HG03097 (cell line): Measurements from ENCODE around the gene PRPF38A.
"Not testable (repeated sequence)": the region's sequence is repeated elsewhere in the genome, so short reads cannot be mapped to it uniquely, and the experiment has no call there.

Experiments
- ATAC-seq: cut with Tn5 transposase; IDR thresholded peaks from one replicate; pipeline ENCODE4 v1.9.1; 2021; ENCODE audit not compliant: unreplicated experiment, low FRiP score

Gene PRPF38A, protein sequence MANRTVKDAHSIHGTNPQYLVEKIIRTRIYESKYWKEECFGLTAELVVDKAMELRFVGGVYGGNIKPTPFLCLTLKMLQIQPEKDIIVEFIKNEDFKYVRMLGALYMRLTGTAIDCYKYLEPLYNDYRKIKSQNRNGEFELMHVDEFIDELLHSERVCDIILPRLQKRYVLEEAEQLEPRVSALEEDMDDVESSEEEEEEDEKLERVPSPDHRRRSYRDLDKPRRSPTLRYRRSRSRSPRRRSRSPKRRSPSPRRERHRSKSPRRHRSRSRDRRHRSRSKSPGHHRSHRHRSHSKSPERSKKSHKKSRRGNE

DNA sequence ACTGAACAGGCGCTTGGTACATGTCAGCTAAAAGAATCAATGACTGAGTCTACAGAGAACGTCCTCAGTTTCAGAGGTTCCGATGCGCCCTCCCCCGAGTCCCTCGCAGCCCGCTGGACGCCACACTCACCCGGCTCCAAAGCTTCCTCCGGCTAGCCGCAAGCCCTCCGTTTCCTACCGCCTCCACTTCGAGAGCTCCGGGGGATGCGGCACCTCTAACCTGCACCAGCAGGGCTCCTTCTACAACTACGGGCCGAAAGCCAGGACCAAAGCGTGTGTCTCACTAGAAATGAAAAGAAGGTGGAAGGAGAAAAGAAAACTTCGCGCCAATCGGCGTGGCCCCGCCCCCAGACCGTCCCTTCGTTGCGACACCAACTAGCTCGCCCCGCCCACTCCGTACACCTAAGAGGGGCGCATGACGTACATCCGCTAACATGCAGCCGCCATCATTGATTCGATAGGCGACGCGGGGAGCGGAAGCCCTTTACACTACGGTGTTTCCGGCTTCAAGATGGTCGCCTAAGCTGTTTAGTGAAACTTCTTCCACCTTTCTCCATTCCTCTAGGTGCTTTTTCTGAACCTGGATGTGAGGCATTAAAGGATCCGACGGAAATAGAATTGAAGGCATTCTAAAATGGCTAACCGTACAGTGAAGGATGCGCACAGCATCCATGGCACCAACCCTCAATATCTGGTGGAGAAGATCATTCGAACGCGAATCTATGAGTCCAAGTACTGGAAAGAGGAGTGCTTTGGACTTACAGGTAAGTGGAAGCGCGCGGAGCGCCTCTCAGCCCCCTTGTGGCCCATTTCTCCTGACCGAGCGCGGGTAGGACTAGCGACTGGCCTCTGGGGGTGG lies at the start of gene PRPF38A, which contains the start of gene ORC1:
TSS of gene PRPF38A (plus strand) at position 487 of the 859 bp plus-strand sequence. CDS start at position 635, 148 bp downstream.
TSS of gene ORC1 (minus strand) at position 308 of the 859 bp plus-strand sequence. CDS start 2,200 bp downstream, outside the sequence.
- peak; percentile 91 for ATAC-seq

DNA sequence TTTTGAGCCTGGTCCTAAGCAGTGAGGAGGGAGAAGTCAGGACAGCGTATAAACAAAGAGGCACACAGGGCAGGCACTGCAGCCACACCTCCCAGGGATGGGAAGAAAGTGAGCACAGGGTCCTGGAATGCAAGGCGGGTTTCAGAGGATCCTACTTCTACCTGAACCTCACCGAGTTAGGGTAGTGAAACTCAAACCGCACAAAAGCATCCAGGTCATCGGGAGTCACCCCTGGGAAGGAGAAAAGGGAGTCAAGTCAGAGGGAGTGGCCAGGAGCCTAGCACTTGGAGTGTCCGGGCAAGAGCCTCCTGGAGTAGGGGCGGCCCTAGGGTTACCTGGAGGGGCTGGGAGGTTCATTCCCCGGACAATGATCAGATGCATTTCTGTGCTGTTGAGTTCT lies 49.0 kb upstream of the PRPF38A start:
- no peak for ATAC-seq

DNA sequence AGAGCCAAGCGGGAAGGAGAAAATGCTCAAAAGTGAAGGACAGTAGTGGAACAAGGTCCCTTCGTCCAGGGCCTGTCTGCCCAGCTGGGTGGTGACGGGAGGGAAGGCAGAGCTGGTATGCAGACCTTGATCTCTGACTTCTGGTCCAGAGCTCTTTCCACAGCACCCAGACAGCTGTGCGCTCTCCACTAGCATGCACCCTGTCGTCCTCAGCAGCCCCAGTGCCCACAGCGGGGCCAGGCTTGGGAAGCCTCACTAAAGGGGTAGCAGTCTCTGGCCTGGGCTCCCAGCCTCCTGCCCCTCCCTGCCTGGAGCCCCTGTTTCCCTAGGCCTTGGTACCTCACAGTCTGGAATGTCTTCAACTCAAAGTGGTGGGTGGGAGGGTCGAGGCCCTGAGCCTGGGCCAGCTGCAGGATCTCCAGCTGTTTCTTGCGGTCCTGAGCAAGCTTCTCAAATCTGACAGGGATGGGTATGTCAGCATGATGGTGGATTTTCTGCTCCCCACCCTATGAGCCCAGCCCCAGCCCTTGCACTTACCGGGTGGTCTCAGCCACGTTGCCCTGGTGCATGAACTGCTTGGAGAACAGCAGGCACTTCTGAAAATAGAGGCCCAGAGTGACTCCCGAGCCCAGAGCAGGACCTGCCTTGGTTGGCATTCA lies 48.4 kb upstream of the PRPF38A start:
- ATAC-seq = no peak

DNA sequence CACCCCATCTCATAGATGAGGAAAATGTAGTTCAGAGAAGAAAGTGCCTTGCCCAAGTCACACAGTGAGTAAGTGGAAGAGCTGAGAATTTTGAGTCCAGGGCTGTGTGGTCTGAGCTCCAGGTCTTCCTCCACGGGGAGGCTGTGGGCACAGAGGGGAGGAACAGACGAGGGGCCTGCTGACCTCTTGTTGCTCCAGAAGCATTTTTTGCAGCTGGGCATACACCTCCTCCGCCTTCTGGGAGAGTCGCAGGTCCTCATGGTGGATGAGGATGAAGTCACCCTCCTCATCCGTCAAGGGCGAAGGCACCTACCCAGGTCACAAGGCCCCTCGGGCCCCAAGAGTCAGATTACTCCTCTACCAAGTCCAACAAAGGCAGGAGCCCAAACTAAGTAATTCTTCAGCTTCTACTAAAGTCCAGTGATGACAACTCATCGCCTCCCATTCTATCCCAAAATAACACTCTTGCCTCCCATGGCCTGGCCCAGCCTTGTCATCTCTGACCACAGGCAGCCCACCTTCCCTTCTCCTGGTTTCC lies 47.5 kb upstream of the PRPF38A start:
- no peak for ATAC-seq

DNA sequence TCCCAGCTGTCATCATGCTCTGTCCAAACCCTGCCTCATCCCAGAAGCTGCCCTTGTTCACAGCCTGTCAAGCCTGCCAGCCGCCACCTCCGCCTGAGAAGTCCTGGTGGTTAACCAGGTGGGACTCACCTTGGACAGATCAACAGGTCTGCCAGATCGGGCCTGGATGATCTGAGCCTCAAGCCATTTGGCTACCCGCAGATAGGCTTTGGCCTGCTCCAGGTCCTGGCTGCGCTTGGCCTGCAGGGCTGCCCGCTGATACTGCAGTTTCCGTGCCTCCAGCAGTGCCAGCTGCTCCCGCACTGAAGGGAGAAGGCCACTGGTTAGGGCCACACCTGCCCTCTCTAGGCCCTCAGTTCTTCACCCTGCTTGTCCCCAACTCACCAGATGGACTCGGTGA lies 47.0 kb upstream of the PRPF38A start:
- no peak for ATAC-seq

DNA sequence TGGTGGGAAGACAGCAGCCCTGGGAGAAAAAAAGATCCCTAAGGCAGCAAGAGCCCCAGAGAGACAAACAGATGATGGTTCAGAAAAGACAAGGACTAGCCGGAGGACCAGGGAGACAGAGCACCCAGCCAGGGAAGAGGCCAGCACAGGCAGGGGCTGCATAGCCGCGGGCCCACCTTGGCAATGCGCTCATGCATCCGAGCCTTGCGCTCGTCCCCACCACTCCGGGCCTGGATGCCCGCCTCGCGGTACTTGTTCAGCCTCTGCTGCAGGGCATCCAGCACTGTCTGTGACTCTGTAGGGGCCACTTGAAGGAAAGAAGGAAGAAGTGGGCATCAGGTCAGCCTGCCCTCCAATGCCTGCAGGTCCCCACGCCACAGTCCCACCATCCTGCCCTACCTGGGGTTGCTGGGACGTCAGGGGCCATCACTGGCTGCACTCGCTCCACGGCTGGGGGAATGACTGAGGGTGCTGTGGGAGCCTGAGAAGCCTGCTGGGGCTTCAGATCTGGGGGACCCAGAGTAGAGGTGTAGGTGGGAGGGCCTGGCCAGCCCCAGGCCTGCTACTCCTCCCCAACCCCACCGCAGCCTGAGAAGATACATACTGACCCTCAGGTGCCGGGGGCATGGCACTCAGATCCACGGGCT lies 45.4 kb upstream of the PRPF38A start:
- ATAC-seq = no peak

DNA sequence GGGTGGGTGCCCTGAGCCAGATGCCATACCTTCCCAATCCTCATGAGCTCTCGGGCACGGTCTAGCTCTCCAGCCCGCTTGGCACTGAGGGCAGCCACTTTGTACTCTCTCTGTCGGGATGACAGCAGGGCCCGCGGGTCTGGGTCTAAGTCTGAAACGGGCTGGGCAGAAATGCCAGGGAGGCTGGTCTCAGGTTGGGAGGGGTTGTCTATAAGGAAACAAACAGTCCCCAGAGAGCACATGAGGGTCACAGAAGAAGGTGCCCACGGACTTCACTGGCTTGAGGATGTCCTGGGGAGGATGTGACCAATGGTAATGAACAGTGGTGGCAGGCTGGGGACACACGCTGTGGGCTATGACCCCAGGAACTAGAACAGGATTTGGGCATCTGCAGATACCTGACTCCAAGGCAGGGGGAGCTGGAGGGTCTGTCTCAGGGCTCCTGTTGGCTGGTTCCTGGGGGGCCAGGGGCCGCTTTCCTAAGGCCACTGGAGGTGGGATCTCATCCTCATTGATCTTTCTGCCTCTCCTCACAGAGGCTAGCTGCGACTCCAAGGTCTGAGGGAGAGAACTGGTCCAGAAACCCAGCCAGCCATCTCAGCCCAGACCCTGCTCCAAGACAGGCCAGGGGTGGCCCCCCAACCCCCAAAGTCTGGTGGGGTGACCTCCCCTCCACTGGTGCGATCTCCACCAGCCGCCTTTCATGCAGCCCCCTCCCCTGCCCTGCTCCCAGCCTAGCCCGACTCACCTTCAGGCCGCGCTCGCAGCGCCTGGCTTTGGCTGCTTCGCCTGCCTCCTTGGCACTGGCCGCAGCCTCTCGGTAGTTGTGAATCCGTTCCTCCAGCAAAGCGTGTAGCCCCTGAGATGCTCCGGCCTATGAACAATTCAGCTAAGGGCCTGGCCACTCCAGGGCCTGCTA lies 44.5 kb upstream of the PRPF38A start:
- no peak for ATAC-seq

DNA sequence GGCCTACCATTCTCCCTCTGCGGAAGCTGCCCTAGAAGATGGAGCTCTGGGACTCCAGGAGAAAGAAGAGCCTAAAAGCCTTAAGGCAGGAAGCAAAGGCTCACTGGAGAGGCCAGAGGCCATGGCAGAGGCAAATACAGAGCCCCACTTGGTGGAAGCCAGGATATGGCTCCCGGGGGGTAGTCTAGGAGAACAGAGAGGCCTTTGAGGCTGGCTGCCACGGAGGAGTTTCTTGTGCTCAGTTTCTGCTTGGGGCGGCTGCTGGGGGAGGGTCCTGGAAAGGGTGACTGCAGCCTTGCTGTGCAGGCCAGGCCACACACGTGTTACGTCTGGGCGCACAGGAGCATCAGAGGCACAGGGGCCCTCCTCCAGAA lies 43.8 kb upstream of the PRPF38A start:
- no peak for ATAC-seq

DNA sequence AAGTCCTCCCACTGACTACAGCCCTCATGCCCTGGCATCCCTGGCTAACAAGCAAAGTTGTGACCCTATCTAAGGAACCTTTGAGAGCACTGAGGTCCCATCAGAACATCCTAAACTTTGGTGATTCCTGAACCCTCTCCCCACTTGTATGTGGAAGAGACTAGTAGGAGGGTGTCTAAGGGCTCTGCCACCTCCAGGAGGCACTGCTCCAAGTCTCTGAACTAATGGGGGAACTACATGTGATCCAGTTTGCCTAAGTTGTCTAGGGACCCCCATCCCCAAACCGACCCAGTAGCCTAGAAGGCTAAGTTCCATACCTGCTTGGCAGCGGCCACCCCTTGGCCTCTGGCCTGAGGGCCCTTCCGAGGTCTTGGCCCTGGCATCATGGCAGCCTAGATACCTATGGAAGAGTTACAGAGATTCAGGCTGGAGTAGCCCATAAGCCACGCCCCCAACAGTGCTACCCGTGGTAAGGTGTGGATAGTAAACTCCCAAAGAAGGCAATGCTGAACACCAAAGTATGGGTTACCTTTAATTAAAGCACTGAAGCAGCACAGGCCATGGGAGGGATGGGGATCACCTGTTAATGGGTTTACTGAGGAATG lies 40.1 kb upstream of the PRPF38A start:
- ATAC-seq = no peak

DNA sequence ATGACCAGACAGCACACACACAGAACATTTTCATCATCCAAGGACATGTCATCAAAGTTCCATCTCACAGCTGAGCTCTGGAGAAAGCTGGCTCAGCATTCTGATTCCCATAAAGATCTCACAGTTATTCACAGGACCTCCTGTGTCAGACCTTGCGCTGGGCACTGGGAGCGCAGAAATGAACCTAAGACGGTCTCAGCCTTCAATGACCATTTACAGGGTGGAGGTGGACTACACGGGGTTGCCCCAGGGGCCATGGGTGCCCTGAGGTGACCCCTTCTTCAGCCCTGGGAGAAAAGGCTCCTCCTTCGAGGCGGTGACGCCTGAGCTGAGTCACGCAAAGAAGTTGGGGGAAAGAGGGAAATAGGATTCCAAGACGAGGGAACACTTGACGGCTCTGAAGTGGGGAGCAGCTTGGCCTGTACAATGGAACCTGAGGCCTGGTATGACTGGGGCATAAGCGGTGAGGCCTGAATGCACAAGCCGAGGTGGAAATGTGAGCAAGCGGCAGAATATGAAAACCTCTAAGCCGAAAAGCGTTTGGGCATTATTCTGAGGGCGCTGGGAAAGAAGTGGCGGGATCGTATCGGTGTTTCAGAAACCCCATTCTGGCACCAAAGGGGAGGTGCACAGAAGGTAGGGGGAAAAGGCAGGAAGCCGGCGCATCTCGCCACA lies 39.2 kb upstream of the PRPF38A start:
- no peak for ATAC-seq

DNA sequence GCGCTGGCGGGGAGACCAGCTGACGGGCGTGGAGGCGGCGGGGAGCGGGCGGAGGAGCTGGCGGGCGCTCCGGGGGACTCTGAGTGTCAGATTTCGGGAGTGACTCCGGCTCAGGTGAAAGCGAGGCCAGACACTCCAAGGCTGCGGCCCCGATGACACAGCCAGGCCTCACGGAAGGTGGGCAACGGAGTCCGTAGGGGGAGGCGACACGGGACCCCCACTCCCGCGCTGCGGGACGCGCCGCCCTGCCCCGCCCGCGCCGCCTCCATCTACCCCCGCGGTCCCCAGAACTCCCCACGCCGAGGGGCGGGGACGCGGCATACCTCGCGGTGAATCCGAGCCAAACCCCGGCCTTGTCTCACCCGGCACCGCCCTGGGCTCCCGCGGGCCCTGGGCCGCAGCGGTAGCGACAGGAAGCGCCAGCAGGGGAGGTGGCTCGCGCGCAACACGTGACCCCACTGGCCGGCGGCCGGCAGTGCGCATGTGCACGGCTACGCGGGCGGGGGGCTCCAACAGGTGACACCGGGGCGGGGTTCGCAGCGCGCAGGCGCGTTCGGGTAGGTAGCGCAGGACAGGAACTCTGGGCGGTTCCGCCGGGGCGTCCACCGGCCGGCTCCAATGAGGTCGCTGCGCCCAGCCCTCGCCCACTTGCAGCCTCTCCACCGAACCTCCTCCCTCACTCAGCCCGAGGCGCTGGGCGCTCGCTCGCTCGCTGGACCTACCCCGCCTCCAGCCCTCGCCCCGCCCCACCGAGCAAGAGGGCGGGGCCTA lies 38.5 kb upstream of the PRPF38A start, which contains the start of gene CC2D1B:
TSS of gene CC2D1B (minus strand) at position 460 of the 771 bp plus-strand sequence. CDS start 1,585 bp downstream, outside the sequence.
- ATAC-seq = peak; percentile 89

DNA sequence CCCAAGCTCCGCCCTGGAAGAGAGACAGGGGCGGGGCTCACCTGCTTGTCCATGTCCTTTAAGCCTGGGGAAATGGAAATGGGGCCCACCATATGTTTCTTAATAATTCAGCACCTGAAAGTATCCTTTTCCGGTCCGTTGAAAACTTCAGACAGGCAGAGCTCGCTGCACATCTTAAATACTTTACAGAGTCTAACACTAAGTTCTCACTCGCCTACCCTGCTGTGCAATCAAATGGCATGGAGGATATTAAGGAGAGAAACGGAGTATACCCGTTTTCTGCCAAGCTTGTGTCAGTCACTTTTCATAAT lies 37.9 kb upstream of the PRPF38A start:
- no peak for ATAC-seq

DNA sequence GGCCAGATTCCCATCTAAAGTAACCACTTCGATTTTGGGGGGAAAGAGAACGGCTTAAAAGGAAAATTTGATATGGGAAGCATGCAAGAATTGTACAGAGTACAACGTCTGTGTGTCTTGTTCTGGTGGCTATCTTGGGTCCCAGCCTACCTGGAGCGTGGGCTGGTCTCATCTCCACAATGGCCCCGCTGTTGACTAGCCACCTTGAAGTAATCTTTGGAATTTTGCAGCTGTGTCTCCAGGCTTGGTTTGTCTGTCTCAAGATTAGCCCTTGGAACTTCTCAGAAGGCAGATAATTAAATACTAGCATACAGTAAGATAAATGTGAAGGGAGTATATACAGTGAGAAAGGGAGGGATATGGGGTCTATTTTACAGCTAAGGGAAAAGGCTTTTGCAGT lies 37.1 kb upstream of the PRPF38A start:
- no peak for ATAC-seq

DNA sequence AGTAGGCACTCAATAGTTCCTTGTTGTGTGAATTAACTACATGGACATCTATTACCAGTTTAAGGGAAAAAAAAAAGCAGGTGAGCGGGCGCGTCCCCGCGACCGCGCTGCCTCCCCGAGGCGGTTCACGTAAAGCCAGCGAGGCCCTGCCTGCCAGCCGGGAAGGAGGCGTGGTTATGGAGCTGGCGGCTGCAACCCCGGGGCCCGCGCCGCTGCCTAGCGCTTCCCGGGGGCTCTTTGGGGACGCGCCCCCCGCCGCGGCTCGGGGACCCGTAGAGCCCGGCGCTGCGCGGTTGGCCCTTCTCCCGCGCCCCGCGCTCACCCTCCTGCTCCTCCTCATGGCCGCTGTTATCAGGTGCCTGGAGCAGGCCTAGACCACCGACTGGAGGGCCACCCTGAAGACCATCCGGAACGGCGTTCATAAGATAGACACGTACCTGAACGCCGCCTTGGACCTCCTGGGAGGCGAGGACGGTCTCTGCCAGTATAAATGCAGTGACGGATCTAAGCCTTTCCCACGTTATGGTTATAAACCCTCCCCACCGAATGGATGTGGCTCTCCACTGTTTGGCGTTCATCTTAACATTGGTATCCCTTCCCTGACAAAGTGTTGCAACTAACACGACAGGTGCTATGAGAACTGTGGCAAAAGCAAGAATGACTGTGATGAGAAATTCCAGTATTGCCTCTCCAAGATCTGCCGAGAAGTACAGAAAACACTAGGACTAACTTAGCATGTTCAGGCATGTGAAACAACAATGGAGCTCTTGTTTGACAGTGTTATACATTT lies 35.8 kb upstream of the PRPF38A start:
- no peak for ATAC-seq

DNA sequence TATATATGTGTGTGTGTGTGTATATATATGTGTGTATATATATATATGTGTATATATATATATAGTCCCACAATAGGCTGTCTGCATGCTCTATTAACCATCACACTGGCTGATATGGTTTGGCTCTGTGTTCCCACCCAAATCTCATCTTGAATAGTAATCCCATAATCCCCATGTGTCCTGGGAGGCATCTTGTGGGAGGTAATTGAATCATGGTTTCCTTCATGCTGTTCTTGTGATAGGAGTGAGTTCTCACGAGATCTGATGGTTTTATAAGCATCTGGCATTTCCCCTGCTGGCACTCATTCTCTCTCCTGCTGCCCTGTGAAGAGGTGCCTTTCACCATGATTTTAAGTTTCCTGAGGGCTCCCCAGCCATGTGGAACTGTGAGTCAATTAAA lies 34.6 kb upstream of the PRPF38A start:
- ATAC-seq = not testable (repeated sequence)

DNA sequence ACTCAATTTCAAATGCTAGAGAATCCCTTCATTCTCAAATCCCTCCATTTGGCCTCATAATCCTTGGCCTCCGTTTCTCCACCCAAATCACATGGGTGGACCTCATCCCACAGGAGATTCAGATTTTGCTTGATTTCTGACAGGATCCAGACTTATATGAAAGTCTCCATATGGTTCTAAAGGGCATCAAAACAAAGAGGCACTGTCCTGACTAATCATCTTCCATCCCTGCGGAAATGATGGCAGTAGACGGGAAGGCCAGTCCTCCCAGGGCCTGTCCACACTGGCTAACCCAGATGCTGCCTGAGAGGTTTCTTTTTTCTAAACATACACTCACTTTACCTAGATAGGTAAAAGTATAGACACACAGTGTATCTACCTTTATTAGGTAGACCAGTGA lies 19.0 kb upstream of the PRPF38A start:
- ATAC-seq = no peak

DNA sequence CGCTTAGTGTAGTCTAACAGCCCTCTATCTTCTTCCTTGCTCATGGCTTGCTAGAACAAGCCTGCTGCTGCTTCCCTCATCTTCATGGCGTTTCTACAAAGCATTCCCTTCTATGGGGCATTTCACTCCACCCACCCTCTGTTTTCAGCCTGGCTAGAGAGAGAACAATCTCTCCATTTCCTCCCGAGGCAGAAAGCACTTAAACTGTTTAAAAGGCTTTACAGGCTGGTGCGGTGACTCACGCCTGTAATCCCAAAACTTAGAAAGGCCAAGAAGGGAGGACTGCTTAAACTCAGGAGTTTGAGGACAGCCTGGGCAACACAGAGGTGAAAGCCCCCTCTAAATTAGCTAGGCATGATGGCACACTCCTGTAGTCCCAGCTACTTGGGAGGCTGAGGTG lies 17.9 kb upstream of the PRPF38A start:
- ATAC-seq = no peak
